Activated T-cell treated with anti-CD3 and anti-CD28 coated beads, Interleukin-2, amount 50 U/mL, for 24 hours (primary cell): ENCODE results near the gene ABCA13.
"Not testable (repeated sequence)": the region's sequence is repeated elsewhere in the genome, so short reads cannot be mapped to it uniquely, and the experiment has no call there.

Source experiments
- DNase-seq: peaks from one replicate; pipeline ENCODE4 v3.0.0-alpha.2; 2020
- H3K27ac Mint-ChIP-seq: 2 replicates; pipeline ENCODE4 v1.8.0; 2020; ENCODE audit warnings: mild to moderate bottlenecking, mixed read lengths
- H3K27me3 Mint-ChIP-seq: 2 replicates; pipeline ENCODE4 v1.8.0; 2020; ENCODE audit warnings: mixed read lengths
- H3K36me3 Mint-ChIP-seq: 2 replicates; pipeline ENCODE4 v1.8.0; 2020; ENCODE audit warnings: low read depth, mixed read lengths
- H3K4me1 Mint-ChIP-seq: 2 replicates; pipeline ENCODE4 v1.8.0; 2020; ENCODE audit warnings: low read depth, mixed read lengths
- H3K4me3 Mint-ChIP-seq: 2 replicates; pipeline ENCODE4 v1.8.0; 2020; ENCODE audit warnings: mild to moderate bottlenecking, moderate library complexity, mixed read lengths
- H3K9me3 Mint-ChIP-seq: 2 replicates; pipeline ENCODE4 v1.8.0; 2020; ENCODE audit warnings: mixed read lengths

Gene ABCA13

GRCh38 chr7:48183370-48183743 is 12.1 kb downstream of the ABCA13 start:
- H3K36me3 Mint-ChIP-seq = no peaks in the 10 kb centered on the region
- no peak for DNase-seq
- H3K4me3 Mint-ChIP-seq = no peak overlapping the region
- H3K27ac Mint-ChIP-seq = no peak overlapping the region
- peaks cover 7% of the 10 kb centered on the region for H3K27me3 Mint-ChIP-seq
- H3K9me3 Mint-ChIP-seq = peaks cover 7% of the 10 kb centered on the region
- peaks cover 9% of the 10 kb centered on the region for H3K4me1 Mint-ChIP-seq

GRCh38 chr7:48183965-48184364 is 12.7 kb downstream of the ABCA13 start:
- no peaks in the 10 kb centered on the region for H3K36me3 Mint-ChIP-seq
- peaks cover 9% of the 10 kb centered on the region for H3K4me1 Mint-ChIP-seq
- peaks cover 12% of the 10 kb centered on the region for H3K27me3 Mint-ChIP-seq
- H3K27ac Mint-ChIP-seq = no peak overlapping the region
- no peak overlapping the region for H3K4me3 Mint-ChIP-seq
- H3K9me3 Mint-ChIP-seq = peaks cover 7% of the 10 kb centered on the region
- no peak for DNase-seq

- Mint-ChIP-seq H3K36me3 (no peaks in the 10 kb centered on the region), H3K4me1 (no peaks in the 10 kb centered on the region), H3K9me3 (peaks cover 7% of the 10 kb centered on the region), H3K27ac (no peak overlapping the region), H3K27me3 (peaks cover 14% of the 10 kb centered on the region), H3K4me3 (no peak overlapping the region)
- DNase-seq = no peak
Observed at GRCh38 chr7:48188776-48189520, 17.7 kb downstream of the ABCA13 start.

- Mint-ChIP-seq H3K4me1 (no peaks in the 10 kb centered on the region), H3K27ac (no peak overlapping the region), H3K4me3 (no peak overlapping the region), H3K27me3 (peaks cover 11% of the 10 kb centered on the region), H3K36me3 (no peaks in the 10 kb centered on the region), H3K9me3 (peaks cover 3% of the 10 kb centered on the region)
- DNase-seq = no peak
Observed at GRCh38 chr7:48192996-48193395, 21.7 kb downstream of the ABCA13 start.

GRCh38 chr7:48193421-48193820 is 22.2 kb downstream of the ABCA13 start:
- Mint-ChIP-seq H3K36me3 (no peaks in the 10 kb centered on the region), H3K4me3 (no peak overlapping the region), H3K4me1 (no peaks in the 10 kb centered on the region), H3K27me3 (peaks cover 7% of the 10 kb centered on the region), H3K9me3 (no peaks in the 10 kb centered on the region), H3K27ac (no peak overlapping the region)
- DNase-seq = no peak

- H3K4me1 Mint-ChIP-seq, H3K9me3 Mint-ChIP-seq, H3K36me3 Mint-ChIP-seq, H3K27me3 Mint-ChIP-seq, H3K4me3 Mint-ChIP-seq, H3K27ac Mint-ChIP-seq, DNase-seq: not testable (repeated sequence)
Observed at GRCh38 chr7:48200946-48201589, 29.8 kb downstream of the ABCA13 start.

DNA sequence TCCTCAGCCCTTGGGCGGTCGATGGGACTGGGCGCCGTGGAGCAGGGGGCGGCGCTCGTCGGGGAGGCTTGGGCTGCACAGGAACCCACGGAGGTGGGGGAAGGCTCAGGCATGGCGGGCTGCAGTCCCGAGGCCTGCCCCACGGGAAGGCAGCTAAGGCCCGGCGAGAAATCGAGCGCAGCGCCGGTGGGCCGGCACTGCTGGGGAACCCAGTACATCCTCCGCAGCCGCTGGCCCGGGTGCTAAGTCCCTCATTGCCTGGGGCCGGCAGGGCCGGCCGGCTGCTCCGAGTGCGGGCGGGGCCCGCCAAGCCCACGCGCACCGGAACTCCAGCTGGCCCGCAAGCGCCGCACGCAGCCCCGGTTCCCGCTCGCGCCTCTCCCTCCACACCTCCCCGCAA is 31.7 kb downstream of the ABCA13 start:
- not testable (repeated sequence) for H3K4me3 Mint-ChIP-seq, H3K9me3 Mint-ChIP-seq, H3K27ac Mint-ChIP-seq, H3K36me3 Mint-ChIP-seq, H3K27me3 Mint-ChIP-seq, DNase-seq, H3K4me1 Mint-ChIP-seq

DNA sequence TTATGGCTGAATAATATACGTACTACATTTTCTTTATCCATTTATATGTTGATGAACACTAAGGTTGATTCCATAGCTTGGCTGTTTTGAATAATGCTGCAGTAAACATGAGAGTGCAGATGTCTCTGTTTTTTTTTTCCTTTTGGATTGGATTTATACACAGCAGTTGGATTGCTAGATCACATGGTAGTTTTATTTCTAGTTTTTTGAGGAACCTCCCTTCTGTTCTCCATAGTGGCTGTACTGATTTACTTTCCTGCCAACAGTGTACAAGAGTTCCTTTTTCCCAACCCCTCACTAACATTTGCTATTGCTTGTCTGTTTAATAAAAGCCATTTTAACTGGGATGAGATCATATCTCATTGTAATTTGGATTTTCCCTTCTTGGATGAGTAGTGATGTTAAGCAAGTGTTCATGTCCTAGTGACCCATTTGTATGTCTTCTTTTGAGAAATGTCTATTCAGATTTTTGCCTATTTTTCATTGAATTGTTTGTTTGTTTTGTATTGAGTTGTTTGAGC is 36.0 kb downstream of the ABCA13 start:
- Mint-ChIP-seq H3K27me3 (peaks cover 6% of the 10 kb centered on the region), H3K4me1 (no peaks in the 10 kb centered on the region), H3K36me3 (no peaks in the 10 kb centered on the region), H3K4me3 (no peak overlapping the region), H3K27ac (no peak overlapping the region), H3K9me3 (no peaks in the 10 kb centered on the region)
- DNase-seq = no peak

- Mint-ChIP-seq H3K27ac (no peak overlapping the region), H3K9me3 (no peaks in the 10 kb centered on the region), H3K4me1 (no peaks in the 10 kb centered on the region), H3K27me3 (peaks cover 8% of the 10 kb centered on the region), H3K36me3 (no peaks in the 10 kb centered on the region), H3K4me3 (no peak overlapping the region)
- DNase-seq = no peak
Observed at GRCh38 chr7:48209004-48209600, 37.8 kb downstream of the ABCA13 start.

DNA sequence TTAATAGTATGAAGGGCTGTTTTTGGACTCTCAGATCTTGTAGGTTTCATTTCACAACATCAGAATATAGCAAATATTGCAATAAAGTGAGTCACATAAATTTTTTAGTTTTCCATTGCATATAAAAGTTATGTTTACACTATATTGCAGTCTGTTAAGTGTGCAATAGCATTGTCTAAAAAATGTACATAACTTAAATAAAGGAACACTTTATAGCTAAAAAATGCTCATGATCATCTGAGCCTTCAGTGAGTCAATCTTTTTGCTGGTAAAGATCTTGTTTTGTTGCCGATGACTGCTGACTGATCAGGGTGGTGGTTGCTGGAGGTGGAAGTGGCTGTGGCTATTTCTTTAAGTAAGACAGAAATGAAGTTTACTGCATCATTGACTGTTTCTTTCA is 42.0 kb downstream of the ABCA13 start:
- Mint-ChIP-seq H3K4me1 (no peaks in the 10 kb centered on the region), H3K4me3 (no peak overlapping the region), H3K27ac (no peak overlapping the region), H3K27me3 (peaks cover 25% of the 10 kb centered on the region), H3K9me3 (peaks cover 3% of the 10 kb centered on the region), H3K36me3 (no peaks in the 10 kb centered on the region)
- no peak for DNase-seq

DNA sequence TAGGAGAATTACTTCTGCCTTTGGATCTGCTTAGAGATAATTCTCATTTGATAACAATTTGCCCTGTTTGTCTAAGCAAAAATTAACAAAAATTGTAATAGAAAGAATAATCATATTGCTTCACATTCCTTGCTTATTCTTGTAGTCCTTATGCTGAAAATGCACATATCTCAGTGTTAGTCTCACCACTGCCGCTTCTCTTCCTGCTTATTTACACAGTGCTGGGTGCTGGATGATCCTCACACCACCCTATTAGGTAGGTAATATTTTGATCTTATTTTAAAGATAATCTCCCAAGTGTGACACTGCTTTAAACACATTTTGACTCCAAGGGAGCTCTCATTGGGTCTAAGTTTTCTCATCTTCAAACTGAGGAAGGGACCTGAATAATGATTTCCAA is 46.0 kb downstream of the ABCA13 start:
- Mint-ChIP-seq H3K27ac (no peak overlapping the region), H3K4me3 (no peak overlapping the region), H3K9me3 (peaks cover 3% of the 10 kb centered on the region), H3K36me3 (no peaks in the 10 kb centered on the region), H3K27me3 (peaks cover 30% of the 10 kb centered on the region), H3K4me1 (no peaks in the 10 kb centered on the region)
- DNase-seq = no peak

DNA sequence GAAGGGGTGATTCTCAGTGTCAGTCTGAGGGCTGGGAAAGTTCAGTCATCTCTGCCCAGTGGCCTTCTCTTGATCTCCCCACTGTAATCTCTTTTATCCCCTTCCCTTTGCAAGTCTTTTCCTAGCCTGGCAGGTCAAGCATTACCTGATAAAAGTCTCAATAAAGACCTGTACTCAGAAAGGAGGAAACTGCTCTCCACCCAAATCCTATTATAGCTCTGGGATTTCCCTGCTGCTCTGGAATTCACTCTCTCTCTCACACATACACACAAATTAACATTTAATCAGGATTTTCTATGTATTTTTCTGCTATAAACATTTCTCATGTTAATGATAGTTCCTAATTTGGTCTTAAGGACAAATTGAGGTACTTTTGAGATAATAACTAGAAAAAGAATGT is 46.5 kb downstream of the ABCA13 start:
- no peaks in the 10 kb centered on the region for H3K36me3 Mint-ChIP-seq
- H3K4me1 Mint-ChIP-seq = no peaks in the 10 kb centered on the region
- DNase-seq = no peak
- no peak overlapping the region for H3K27ac Mint-ChIP-seq
- H3K9me3 Mint-ChIP-seq = peaks cover 3% of the 10 kb centered on the region
- H3K4me3 Mint-ChIP-seq = no peak overlapping the region
- H3K27me3 Mint-ChIP-seq = peaks cover 30% of the 10 kb centered on the region

DNA sequence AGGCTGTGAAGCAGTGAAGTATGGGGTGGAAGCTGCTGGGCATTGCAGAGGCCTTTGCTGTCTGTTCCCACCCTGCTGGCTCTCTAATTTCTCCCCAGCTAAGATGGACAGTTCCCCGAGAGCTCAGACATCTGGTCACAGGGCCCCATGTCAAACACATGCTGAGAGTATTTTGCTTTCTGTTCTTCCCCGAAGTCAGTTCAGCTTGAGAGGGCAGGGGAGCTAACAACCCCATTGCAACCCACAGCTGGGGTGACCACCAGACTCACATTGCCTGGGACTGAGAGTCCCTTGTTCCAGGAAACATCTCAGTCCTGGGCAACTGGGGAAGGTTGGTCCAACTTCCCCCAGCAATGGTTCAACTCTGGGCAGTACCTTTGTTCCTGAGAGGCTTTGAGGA is 52.8 kb downstream of the ABCA13 start:
- DNase-seq = no peak
- Mint-ChIP-seq H3K27me3 (peaks cover 16% of the 10 kb centered on the region), H3K27ac (no peak overlapping the region), H3K4me1 (no peaks in the 10 kb centered on the region), H3K9me3 (no peaks in the 10 kb centered on the region), H3K36me3 (no peaks in the 10 kb centered on the region), H3K4me3 (no peak overlapping the region)

GRCh38 chr7:48225101-48225500 is 53.8 kb downstream of the ABCA13 start:
- H3K4me1 Mint-ChIP-seq = no peaks in the 10 kb centered on the region
- H3K27ac Mint-ChIP-seq = no peak overlapping the region
- H3K36me3 Mint-ChIP-seq = no peaks in the 10 kb centered on the region
- no peak for DNase-seq
- H3K27me3 Mint-ChIP-seq = peaks cover 9% of the 10 kb centered on the region
- H3K4me3 Mint-ChIP-seq = no peak overlapping the region
- H3K9me3 Mint-ChIP-seq = no peaks in the 10 kb centered on the region

GRCh38 chr7:48237354-48237753 is 66.1 kb downstream of the ABCA13 start:
- Mint-ChIP-seq H3K9me3 (peaks cover 7% of the 10 kb centered on the region), H3K4me1 (no peaks in the 10 kb centered on the region), H3K36me3 (no peaks in the 10 kb centered on the region), H3K27me3 (peaks cover 21% of the 10 kb centered on the region), H3K27ac (no peak overlapping the region), H3K4me3 (no peak overlapping the region)
- DNase-seq = no peak
